ENCODE measurements around the gene ST8SIA4. TPM values are rescaled to one million over a fixed set of nuclear protein-coding genes. Genes with fewer than 3 reads are reported as not detected.

ST8SIA4 gene
- total and polyA plus RNA-seq, 7 experiments from 2014 or later = 5.8 to 54.5 (median 21.9) TPM

Small RNA genes lying within 50 kb of the gene (microRNA-seq; reads per million reads assigned to microRNA genes)
- gene MIR548P (ENCODE audit: borderline microRNAs expressed) = not detected

Data from naive thymus-derived CD4-positive, alpha-beta T cell (primary cell).